GM06990 (cell line): ENCODE measurements around the gene LSM4.

ENCODE experiments used
- DNase-seq: peaks from one replicate; pipeline ENCODE4 v3.0.0-alpha.2; 2011; ENCODE audit not compliant: insufficient read length; ENCODE audit errors: extremely low read depth
- H3K27me3 ChIP-seq: replicated peaks from 2 replicates; pipeline ENCODE4 v1.6.0; 2011; ENCODE audit warnings: low read length; ENCODE audit not compliant: control insufficient read depth, insufficient read depth
- H3K36me3 ChIP-seq: 2 replicates; pipeline ENCODE4 v1.5.1; 2011; ENCODE audit warnings: low read length; ENCODE audit not compliant: control insufficient read depth, insufficient read depth
- H3K4me3 ChIP-seq: replicated peaks from 2 replicates; pipeline ENCODE4 v1.5.1; 2011; ENCODE audit warnings: low read depth, mild to moderate bottlenecking, control low read depth, low read length
- CTCF ChIP-seq: IDR thresholded peaks from 2 replicates; pipeline ENCODE4 v1.5.1; 2011; ENCODE audit warnings: low read length, control low read depth, mild to moderate bottlenecking, inconsistent platforms; ENCODE audit not compliant: insufficient read depth, poor library complexity, severe bottlenecking

The LSM4 gene

DNA sequence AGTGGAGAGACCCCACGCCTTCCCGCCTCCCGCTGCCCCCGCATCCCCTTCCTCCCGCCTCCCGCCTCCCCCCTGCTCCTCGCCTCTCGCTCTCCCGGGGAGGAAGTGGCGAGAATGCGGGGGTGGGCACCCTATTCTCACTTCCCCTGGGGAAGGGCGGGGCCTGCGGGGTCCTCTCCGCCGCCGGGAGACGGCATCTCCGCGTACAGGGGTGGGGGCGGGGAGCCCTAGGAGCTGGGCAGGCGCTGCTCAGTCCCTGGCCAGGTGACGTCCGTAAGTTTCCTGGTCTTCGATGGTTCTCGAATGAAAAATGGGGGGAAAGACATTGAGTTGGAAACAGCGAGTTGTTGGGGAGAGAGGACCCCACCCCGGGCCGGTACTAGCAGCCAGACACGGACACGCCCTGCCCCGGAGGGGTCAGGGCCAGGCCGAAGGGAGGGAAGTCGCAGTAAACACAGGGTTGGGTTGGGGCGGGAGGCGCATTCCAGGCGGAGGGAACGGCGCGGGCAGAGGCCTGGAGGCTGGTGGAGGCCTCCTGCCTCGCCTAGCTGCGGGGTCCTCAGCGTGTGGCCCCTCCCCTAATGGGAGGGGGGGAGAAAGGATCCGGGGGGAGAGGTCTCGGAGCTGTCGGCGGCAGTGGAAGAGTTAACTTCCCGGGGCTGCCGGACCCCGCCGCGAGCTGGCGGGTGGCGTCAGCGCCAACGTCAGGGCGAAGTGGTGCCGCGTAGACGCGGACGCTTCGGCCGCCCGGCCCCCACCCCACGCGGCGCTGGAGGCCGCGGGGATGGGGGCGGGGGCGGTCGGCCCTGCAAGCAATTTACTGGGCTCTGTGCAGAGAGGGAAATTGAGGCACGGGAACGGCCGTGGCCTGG lies 31.1 kb downstream of the LSM4 start:
- H3K4me3 ChIP-seq, result peak overlapping the region; percentile 81
- H3K36me3 ChIP-seq, result no peaks in the 10 kb centered on the region
- peak; percentile 89 for DNase-seq
- no peaks in the 10 kb centered on the region for H3K27me3 ChIP-seq
- no peak for TF ChIP-seq CTCF

DNA sequence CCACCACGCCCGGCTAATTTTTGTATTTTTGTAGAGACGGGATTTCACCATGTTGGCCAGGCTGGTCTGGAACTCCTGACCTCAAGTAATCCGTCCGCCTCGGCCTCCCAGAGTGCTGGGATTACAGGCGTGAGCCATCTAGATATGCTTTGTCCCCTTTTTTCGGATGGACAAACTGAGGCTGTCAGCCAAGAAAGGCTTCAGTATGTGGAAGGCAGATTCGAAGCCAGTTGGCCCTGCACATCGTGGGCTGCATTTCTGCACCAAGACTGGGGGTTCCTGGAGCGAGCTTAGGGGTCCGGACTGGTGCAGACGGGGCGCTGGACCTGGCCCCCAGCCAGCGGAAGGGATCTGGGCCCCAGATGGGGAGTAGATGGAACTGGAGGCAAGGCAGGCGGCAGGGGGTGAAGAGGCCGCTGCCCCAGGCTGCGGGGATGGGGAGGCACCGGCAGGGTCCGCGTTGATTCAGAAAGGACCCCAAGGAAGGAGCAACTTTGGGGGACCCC lies 31.8 kb downstream of the LSM4 start:
- H3K36me3 ChIP-seq, result no peaks in the 10 kb centered on the region
- H3K4me3 ChIP-seq, result peak overlapping the region; percentile 81
- no peak for DNase-seq
- no peaks in the 10 kb centered on the region for H3K27me3 ChIP-seq
- no peak for TF ChIP-seq CTCF

DNA sequence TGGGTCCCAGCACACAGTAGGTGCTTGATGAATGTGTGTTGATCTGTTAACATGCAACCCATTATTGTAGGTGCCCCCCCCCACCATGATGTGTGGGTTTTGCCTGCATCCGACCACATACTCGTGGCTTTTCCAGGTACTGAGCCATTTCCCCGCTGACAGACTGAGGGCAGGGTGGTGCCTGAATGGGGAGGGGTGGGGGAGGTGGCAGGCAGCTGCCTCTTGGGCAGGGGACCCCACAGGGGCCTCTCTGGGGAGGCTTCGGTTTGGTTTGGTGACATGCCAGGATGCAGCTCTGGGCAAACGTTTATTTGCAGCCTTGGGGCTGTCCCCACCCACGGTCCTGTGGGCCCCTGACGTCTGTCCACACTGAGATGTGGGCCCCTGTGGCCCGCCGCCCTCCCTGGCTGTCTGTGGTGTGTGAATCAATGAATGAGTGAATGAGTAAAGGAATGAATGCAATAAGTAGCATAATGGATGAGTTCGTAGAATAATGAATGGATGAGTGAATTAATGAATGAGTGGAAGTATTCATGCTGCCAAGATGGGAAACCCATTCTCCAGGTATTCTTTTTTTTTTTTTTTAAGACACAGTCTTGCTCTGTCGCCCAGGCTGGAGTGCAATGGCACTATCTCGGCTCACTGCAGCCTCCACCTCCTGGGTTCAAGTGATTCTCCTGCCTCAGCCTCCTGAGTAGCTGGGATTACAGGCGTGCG lies 32.4 kb downstream of the LSM4 start:
- peak; percentile 84 for DNase-seq
- no peak overlapping the region for H3K4me3 ChIP-seq
- no peak for TF ChIP-seq CTCF

GRCh38 chr19:18289471-18290301 lies 33.2 kb downstream of the LSM4 start:
- H3K4me3 ChIP-seq, result no peak overlapping the region
- TF ChIP-seq CTCF, result no peak
- H3K36me3 ChIP-seq, result no peaks in the 10 kb centered on the region
- H3K27me3 ChIP-seq, result no peaks in the 10 kb centered on the region
- DNase-seq, result no peak

More for the DNA sequence above, 32.4 kb downstream of the LSM4 start:
- no peaks in the 10 kb centered on the region for H3K36me3 ChIP-seq
- H3K27me3 ChIP-seq, result no peaks in the 10 kb centered on the region

DNA sequence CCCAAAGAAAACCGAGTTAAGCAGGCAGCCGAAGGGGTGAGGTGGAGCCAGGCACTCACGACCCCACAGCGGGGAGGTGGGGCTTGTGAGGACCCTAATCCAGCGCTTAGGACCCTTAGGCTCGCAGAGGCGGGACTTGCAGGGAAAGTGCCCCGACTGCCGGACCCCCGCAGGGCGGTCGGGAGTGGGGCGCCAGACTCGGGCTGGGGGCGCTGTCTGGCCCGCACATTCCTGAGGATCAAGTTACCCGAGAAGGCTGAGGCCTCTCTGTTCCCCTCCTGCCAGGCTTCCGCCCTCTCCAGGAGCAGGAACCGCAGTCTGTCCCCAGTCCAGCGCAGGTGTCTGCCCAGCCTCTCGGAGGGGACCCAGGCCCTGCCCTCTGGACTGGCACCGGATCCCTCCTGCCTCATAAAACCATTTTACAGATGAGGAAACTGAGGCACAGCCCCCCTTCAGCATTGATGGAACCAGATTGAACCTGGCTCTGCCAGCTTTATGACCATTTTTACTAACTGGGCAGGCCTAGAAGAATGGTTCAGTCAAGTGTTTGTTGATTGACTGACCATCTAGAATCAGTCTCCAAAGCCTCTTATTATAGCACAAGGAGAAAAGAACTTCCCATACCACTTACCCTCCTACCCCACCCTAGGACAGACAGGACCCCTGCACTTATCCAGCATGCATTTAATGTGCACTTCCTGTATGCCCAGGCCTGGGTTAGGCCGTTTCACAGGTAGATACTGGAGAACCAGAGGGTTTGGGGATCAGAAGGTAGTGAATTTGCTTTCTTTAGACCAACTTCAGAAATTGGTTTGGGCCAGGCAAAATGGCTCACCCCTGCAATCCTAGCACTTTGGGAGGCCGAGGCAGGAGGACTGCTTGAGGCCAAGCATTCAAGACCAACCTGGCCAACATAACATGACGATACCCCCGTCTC lies 34.8 kb downstream of the LSM4 start:
- no peak for TF ChIP-seq CTCF
- H3K27me3 ChIP-seq, result no peaks in the 10 kb centered on the region
- no peaks in the 10 kb centered on the region for H3K36me3 ChIP-seq
- no peak for DNase-seq
- H3K4me3 ChIP-seq, result no peak overlapping the region
